ENCODE results near the gene B3GNT7.
"Not testable (repeated sequence)": the region's sequence is repeated elsewhere in the genome, so short reads cannot be mapped to it uniquely, and the experiment has no call there.

Gene B3GNT7

DNA sequence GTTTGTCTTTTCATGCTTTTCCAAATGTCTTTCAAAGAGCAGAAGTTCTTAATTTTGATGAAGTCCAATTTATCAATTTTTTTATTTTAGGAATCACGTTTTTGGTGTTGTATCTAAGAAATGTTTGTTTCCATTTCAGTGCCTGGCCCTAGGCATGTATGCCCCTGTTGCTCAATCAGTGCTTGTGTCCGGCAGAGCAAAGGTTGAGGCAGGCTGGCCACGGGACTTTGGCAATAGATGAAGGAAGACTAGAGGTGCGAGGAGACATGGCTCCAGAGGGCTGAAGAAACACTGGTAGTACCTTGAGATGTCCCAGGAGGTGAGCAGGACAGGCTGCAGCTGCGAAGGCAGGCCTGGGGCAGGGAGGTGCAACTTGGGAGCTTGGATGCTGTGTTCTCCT, 10.1 kb upstream of the B3GNT7 start:
- DNase-seq (ENCODE audit: low read depth) = no peak

DNA sequence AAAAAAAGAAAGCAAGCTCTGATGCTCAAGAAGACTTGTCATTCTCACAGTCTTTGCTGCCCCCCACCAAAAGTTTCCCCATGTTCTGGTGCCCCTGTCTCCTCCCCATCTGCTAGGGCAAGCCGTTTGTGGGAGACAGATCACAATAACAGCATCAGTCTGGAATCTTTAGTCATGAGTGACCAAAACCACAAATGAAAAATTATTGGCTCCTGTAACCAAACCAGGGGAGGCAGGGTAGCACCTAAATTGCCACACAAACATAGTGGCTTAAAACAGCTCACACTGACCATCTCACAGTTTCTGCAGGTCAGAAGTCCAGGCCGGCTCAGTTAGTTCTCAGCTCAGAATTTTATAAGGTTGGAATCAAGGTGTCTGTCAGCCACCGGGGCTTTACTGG, 9.1 kb upstream of the B3GNT7 start:
- DNase-seq (ENCODE audit: low read depth) = peak; percentile 78

GRCh38 chr2:231387904-231388724, 7.4 kb upstream of the B3GNT7 start:
- DNase-seq (ENCODE audit: low read depth) = peak; percentile 38

DNA sequence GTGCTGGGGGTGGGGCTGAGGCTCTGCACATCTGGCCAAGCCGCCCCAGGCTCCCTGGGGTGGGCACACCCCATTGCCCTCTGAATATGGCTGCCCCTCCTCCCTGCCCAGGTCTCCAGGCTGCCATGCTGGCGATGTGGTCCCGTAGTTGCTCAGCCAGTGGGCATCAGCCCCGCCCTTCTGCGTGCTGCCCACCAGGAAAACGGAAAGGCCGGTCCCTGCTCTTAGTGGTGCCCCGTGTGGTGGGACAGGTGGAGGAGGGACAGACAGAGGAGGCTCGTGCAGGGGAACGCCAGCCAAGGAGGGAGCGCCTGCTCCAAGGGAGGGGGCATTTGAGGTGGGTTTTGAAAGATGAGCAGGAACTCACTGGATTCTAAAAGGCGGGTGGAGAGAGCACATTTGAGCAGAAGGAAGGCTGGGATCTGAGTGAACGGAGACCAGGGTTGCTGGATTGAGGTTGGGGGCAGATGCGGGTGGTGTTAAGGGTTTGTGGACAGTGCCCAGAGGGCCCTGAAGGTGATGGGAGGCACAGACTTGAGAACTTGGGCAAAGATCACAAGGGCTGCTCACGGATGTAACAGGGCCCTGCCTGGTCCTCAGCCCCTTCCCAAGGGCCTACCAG, 6.7 kb upstream of the B3GNT7 start:
- no peak for DNase-seq (ENCODE audit: low read depth)

- DNase-seq (ENCODE audit: low read depth) = no peak
Measured at GRCh38 chr2:231390667-231391066, 4.8 kb upstream of the B3GNT7 start.

- DNase-seq (ENCODE audit: low read depth) = no peak
Measured at GRCh38 chr2:231391981-231392380, 3.5 kb upstream of the B3GNT7 start.

DNA sequence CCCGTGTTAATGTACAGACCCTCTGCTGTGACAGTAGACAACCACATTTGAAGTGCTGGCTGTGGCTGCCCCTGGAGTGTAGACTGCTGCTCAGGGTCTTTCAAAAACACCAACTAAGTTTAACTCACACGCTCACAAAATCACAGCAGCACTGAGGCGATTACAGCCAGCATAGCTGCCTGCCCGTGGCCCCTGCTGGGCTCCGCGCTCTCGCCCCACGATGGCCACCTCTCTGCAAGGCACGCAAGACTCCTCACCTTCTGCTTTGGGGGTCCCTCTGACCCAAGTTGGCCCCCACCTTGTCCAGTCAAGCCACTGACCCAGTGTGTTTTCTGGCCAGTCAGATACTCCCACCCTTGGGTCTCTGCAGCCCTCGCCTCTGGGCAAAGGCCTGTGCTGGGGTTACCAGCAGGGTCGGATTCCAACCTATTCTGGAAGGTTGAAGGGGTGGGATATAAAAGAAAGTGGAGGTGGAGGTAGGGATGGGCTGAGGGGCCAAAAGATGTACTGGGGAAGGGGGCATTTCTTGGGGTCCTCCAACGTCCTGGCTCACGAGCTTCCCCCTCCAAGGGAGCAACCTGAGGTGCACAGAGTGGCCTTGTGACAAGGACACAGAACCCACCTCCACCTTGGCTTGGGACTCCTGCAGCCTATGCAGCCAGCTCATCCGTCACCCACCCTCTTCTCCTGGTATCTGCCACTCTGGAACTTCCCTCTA, 2.9 kb upstream of the B3GNT7 start:
- DNase-seq (ENCODE audit: low read depth) = no peak

DNA sequence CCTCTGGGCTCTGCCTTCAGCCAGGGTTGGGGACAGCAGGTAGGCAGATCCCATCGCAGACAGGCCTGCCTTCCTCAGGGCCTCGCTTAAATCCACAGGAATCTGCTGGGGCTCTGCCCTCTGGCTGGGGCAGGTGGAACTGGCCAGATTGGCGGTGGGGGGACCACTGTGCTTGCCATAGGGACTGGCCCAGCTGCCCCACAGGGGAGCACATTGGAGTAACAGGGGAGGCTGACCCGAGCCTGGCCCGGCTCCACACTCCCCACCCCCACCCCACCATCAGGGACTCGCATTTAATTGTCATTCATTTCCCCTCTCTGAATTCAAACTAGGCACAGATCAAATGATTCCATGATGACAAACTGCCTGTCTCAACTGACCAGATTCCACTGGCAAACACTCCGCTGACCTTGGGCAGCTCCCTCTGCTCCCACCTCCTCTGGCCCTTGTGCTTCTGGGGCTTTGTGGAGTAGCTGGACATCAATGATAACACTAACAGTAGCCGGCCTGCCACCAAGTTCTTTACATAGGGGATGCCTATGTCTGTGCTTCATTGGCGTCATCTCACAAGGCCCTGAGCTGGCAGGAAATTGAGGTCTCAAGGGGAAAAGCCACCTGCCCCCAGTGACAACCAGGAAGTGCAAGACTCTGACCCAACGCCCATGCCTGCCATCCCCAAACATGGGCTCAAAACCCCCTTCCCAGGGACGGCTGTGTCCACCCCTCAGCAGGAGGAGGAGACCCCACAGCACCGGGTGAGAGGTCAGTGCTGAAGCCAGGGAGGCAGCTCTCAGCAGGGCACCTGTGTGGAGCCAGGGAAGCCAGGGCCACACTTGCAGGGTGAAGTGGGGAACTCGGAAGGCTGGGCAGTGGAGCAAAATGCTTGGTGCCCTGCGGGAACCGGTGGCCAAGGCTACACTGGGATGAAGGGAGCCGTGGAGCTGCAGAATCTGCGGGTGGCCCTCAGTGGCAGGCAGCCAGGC, 2.1 kb upstream of the B3GNT7 start:
- DNase-seq (ENCODE audit: low read depth) = no peak

GRCh38 chr2:231394211-231395141, 1.0 kb upstream of the B3GNT7 start:
- no peak for DNase-seq (ENCODE audit: low read depth)

DNA sequence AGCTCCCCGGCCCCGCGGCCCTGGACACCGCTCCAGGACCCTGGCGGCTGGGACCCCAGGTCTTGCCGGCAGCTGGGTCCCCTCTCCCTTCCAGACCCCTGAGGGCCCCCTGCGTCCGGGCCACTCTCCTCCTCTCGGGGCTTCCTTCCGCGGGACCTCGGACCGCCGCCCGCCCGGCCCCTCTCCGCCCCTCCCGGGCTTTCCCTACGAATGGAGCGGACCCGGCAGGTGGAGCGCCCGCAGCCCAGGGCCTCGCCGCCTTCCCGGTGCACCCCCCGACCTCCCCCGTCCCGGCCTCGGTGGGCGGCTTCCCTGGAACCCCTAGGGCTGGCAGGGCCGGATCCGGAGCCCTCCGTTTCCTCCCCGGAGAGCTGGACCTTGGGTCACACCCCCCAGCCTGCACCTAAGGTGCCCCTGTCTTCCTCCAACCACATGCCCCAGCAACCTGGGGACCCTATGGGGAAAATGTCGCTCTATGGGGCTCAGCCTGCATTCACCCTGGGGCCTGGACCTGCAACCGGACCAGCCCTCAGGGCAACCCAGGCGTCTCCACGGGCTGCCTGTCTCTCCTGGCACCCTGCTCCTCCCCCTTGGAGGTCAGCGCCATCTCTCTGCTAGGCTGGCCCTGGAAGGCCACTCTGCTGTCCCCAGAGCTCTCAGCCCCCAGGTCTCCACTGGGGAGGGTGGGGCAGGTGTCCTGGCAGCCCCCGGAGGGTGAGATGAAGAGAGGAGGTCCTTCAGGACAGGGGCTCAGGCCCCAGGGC, 730 bp downstream of the B3GNT7 start:
- no peak for DNase-seq (ENCODE audit: low read depth)

- DNase-seq (ENCODE audit: low read depth) = no peak
Measured at GRCh38 chr2:231397011-231397927, 1.8 kb downstream of the B3GNT7 start.

DNA sequence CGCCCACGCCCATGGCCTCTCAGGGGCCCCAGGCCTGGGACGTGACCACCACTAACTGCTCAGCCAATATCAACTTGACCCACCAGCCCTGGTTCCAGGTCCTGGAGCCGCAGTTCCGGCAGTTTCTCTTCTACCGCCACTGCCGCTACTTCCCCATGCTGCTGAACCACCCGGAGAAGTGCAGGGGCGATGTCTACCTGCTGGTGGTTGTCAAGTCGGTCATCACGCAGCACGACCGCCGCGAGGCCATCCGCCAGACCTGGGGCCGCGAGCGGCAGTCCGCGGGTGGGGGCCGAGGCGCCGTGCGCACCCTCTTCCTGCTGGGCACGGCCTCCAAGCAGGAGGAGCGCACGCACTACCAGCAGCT, 2.4 kb downstream of the B3GNT7 start:
- no peak for DNase-seq (ENCODE audit: low read depth)

DNA sequence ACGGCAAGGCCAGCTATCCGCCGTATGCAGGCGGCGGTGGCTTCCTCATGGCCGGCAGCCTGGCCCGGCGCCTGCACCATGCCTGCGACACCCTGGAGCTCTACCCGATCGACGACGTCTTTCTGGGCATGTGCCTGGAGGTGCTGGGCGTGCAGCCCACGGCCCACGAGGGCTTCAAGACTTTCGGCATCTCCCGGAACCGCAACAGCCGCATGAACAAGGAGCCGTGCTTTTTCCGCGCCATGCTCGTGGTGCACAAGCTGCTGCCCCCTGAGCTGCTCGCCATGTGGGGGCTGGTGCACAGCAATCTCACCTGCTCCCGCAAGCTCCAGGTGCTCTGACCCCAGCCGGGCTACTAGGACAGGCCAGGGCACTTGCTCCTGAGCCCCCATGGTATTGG, 3.1 kb downstream of the B3GNT7 start:
- no peak for DNase-seq (ENCODE audit: low read depth)

- DNase-seq (ENCODE audit: low read depth) = no peak
Measured at GRCh38 chr2:231399046-231399852, 3.7 kb downstream of the B3GNT7 start.

- no peak for DNase-seq (ENCODE audit: low read depth)
Measured at GRCh38 chr2:231399853-231400680, 4.6 kb downstream of the B3GNT7 start.

- DNase-seq (ENCODE audit: low read depth) = not testable (repeated sequence)
Measured at GRCh38 chr2:231400681-231401080, 5.2 kb downstream of the B3GNT7 start.

- not testable (repeated sequence) for DNase-seq (ENCODE audit: low read depth)
Measured at GRCh38 chr2:231401101-231401500, 5.6 kb downstream of the B3GNT7 start.
